Keratinocyte (primary cell): ENCODE measurements around the gene KDM4B. TPM values are rescaled to one million over a fixed set of nuclear protein-coding genes. Genes with fewer than 3 reads are reported as not detected.

ENCODE experiments used
- DNase-seq: peaks from one replicate; pipeline ENCODE4 v3.0.0-alpha.2; 2011; ENCODE audit warnings: low read depth, missing footprints, low spot score
- FAIRE-seq: peaks from 2 replicates; lab custom pipeline; 2011; peaks lifted over from hg19 to GRCh38; lab: Jason Lieb, UNC
- H2AFZ ChIP-seq: 2 replicates; pipeline ENCODE4 v1.6.0; 2012; ENCODE audit warnings: low read length, control low read depth, inconsistent platforms; ENCODE audit not compliant: control insufficient read depth
- H3K27ac ChIP-seq: 2 replicates; pipeline ENCODE4 v1.5.1; 2011; ENCODE audit warnings: low read length; ENCODE audit not compliant: control insufficient read depth, insufficient read depth
- H3K27me3 ChIP-seq: 3 replicates; pipeline ENCODE4 v1.6.0; 2011; ENCODE audit warnings: low read length; ENCODE audit not compliant: control insufficient read depth, insufficient read depth; ENCODE audit errors: extremely low read depth
- H3K36me3 ChIP-seq, 2 experiments: 2 replicates in 1 of 2; 3 replicates in 1 of 2; pipeline ENCODE4 v1.5.1; 2011; ENCODE audit warnings: low read length in 2 of 2, mild to moderate bottlenecking in 1 of 2; ENCODE audit not compliant: control insufficient read depth in 2 of 2, insufficient read depth in 2 of 2; ENCODE audit errors: extremely low read depth in 1 of 2
- H3K4me1 ChIP-seq: 3 replicates; pipeline ENCODE4 v1.5.1; 2011; ENCODE audit warnings: low read length; ENCODE audit not compliant: control insufficient read depth, insufficient read depth; ENCODE audit errors: extremely low read depth
- H3K4me2 ChIP-seq: 3 replicates; pipeline ENCODE4 v1.6.0; 2011; ENCODE audit warnings: low read depth, low read length; ENCODE audit not compliant: control insufficient read depth, insufficient read depth; ENCODE audit errors: extremely low read depth
- H3K4me3 ChIP-seq, 3 experiments: fragments of 200-600 bp in 1 of 3; sonication (generic) in 1 of 3; 2 replicates in 2 of 3; 3 replicates in 1 of 3; pipeline ENCODE4 v1.5.1; 2011 to 2016; ENCODE audit warnings: low read length in 3 of 3, mild to moderate bottlenecking in 3 of 3, control low read depth in 2 of 3, inconsistent platforms in 1 of 3, low read depth in 1 of 3, mixed read lengths in 1 of 3, mixed run types in 1 of 3, moderate library complexity in 1 of 3; ENCODE audit not compliant: control insufficient read depth in 2 of 3, insufficient read depth in 2 of 3; ENCODE audit errors: extremely low read depth in 1 of 3
- H3K79me2 ChIP-seq: 2 replicates; pipeline ENCODE4 v1.6.0; 2012; ENCODE audit warnings: low read length; ENCODE audit not compliant: control insufficient read depth, insufficient read depth
- H3K9ac ChIP-seq: 3 replicates; pipeline ENCODE4 v1.6.0; 2011; ENCODE audit warnings: low read length; ENCODE audit not compliant: control insufficient read depth, insufficient read depth; ENCODE audit errors: extremely low read depth
- H3K9me1 ChIP-seq: 3 replicates; pipeline ENCODE4 v1.6.0; 2011; ENCODE audit warnings: low read length; ENCODE audit not compliant: control insufficient read depth, insufficient read depth; ENCODE audit errors: extremely low read depth
- H3K9me3 ChIP-seq: 2 replicates; pipeline ENCODE4 v1.5.1; 2012; ENCODE audit warnings: low read depth, low read length; ENCODE audit not compliant: control insufficient read depth
- H4K20me1 ChIP-seq: 3 replicates; pipeline ENCODE4 v1.6.0; 2011; ENCODE audit warnings: low read length; ENCODE audit not compliant: control insufficient read depth, insufficient read depth; ENCODE audit errors: extremely low read depth
- EZH2 ChIP-seq: IDR thresholded peaks from one replicate; pipeline ENCODE4 v1.6.1; 2012; ENCODE audit warnings: inconsistent platforms, mild to moderate bottlenecking, low read length, moderate library complexity
- dilution Hi-C: fragments of 300-500 bp; cut with MboI; formaldehyde crosslinking; loops from one replicate; pipeline ENCODE4 v1.7.0; 2020; ENCODE audit warnings: low sequenced_read_pairs; ENCODE audit not compliant: extremely low pct_ligation_motif_present
- polyA plus RNA-seq, 5 experiments: library from polyadenylated mRNA; depleted of rRNA in 3 of 5; stranded (reverse) in 3 of 5; stranded (forward) in 1 of 5; unstranded in 1 of 5; fragments of >200 nt; gene quantifications; 1 replicate in 1 of 5; 2 replicates in 3 of 5; 3 replicates in 1 of 5; pipeline versions ENCODE4 v1.2.1 to v1.2.3, GENCODE V29; 2011 to 2012; ENCODE audit warnings: missing spikeins in 2 of 5, low read depth in 1 of 5, low replicate concordance in 1 of 5
- TF ChIP-seq, protein P1 (sequence below), 3 experiments: IDR thresholded peaks in 1 of 3; conservative IDR thresholded peaks in 1 of 3; optimal IDR thresholded peaks in 1 of 3; 2 replicates in 2 of 3; 3 replicates in 1 of 3; pipeline versions ENCODE3 to v1.5.1; 2011; ENCODE audit warnings: low read length in 3 of 3, mild to moderate bottlenecking in 3 of 3, moderate library complexity in 2 of 3, control low read depth in 1 of 3, inconsistent platforms in 1 of 3; ENCODE audit not compliant: insufficient read depth in 2 of 3; ENCODE audit errors: extremely low read depth in 1 of 3

Gene KDM4B
- polyA plus RNA-seq, 1 donor (not counting 4 experiments of a cell fraction or from before 2014, with no cell fraction given) = 6.2 TPM

- TF ChIP-seq, protein P1, sequence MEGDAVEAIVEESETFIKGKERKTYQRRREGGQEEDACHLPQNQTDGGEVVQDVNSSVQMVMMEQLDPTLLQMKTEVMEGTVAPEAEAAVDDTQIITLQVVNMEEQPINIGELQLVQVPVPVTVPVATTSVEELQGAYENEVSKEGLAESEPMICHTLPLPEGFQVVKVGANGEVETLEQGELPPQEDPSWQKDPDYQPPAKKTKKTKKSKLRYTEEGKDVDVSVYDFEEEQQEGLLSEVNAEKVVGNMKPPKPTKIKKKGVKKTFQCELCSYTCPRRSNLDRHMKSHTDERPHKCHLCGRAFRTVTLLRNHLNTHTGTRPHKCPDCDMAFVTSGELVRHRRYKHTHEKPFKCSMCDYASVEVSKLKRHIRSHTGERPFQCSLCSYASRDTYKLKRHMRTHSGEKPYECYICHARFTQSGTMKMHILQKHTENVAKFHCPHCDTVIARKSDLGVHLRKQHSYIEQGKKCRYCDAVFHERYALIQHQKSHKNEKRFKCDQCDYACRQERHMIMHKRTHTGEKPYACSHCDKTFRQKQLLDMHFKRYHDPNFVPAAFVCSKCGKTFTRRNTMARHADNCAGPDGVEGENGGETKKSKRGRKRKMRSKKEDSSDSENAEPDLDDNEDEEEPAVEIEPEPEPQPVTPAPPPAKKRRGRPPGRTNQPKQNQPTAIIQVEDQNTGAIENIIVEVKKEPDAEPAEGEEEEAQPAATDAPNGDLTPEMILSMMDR (optimal IDR thresholded peaks at IDR 0.05 in 1 of 3, IDR thresholded peaks at IDR 0.05 in 1 of 3, conservative IDR thresholded peaks at IDR 0.05 in 1 of 3; ENCODE audit: extremely low read depth in 1 of 3, insufficient read depth in 2 of 3, low read length in 3 of 3) = no peak
- no peak for TF ChIP-seq EZH2
- no peak for FAIRE-seq
- Histone ChIP-seq H3K4me1 (no peaks in the 10 kb centered on the region), H3K27me3 (no peaks in the 10 kb centered on the region), H2AFZ (no peak overlapping the region), H3K9me3 (no peaks in the 10 kb centered on the region), H3K27ac (no peak overlapping the region), H4K20me1 (peaks cover 16% of the 10 kb centered on the region), H3K9me1 (no peaks in the 10 kb centered on the region), H3K4me3 (no peak overlapping the region), H3K36me3 (peaks cover 5 to 12% of the 10 kb centered on the region in 2 experiments), H3K9ac (no peak overlapping the region), H3K79me2 (peaks cover 71% of the 10 kb centered on the region), H3K4me2 (no peak overlapping the region)
- DNase-seq = no peak
- dilution Hi-C loops = no loop called here
Measured at GRCh38 chr19:4986056-4986455, 17.1 kb downstream of the KDM4B start.

DNA sequence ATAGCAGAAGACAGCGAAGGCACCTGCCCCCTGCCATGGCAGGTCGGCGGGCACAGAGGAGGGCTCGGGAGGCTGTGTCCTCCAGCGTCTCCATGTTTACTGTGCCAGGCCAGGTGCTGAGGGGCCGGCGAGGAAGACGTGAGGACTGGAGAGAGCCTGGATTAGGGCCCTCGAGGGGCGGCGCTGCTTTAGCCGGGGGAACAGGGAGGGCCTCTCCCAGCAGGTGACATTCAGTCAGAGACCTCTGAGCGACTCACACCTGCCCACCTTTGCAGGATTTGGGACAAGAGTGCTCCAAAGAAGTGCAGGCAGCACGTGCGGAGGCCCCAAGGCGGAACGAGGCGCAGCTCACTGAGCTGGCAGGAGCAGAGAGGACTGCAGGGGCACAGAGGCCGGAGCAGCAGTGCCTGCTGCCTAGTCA, 17.6 kb downstream of the KDM4B start:
- no peak for FAIRE-seq
- no peak overlapping the region for H3K4me2 ChIP-seq
- H3K9me3 ChIP-seq = no peaks in the 10 kb centered on the region
- no peaks in the 10 kb centered on the region for H3K4me1 ChIP-seq
- no peak overlapping the region for H3K9ac ChIP-seq
- peaks cover 69% of the 10 kb centered on the region for H3K79me2 ChIP-seq
- H2AFZ ChIP-seq = no peak overlapping the region
- H3K36me3 ChIP-seq = peaks cover 5 to 10% of the 10 kb centered on the region in 2 experiments
- dilution Hi-C loops = no loop called here
- no peak overlapping the region for H3K27ac ChIP-seq
- peaks cover 13% of the 10 kb centered on the region for H4K20me1 ChIP-seq
- TF ChIP-seq, protein P1 (optimal IDR thresholded peaks at IDR 0.05 in 1 of 3, IDR thresholded peaks at IDR 0.05 in 1 of 3, conservative IDR thresholded peaks at IDR 0.05 in 1 of 3; ENCODE audit: extremely low read depth in 1 of 3, insufficient read depth in 2 of 3, low read length in 3 of 3) = no peak
- TF ChIP-seq EZH2 = no peak
- no peaks in the 10 kb centered on the region for H3K27me3 ChIP-seq
- no peaks in the 10 kb centered on the region for H3K9me1 ChIP-seq
- no peak overlapping the region for H3K4me3 ChIP-seq
- no peak for DNase-seq
